Neutrophil (primary cell): Measurements from ENCODE around the gene NUP210.
A peak's percentile ranks its signal among the peaks of the same experiment; 100 is the strongest.

ENCODE experiments used
- H3K27ac ChIP-seq: fragments of 200-600 bp; sonication (generic); 2 replicates; pipeline ENCODE4 v1.5.1; 2016; ENCODE audit warnings: mild to moderate bottlenecking, moderate library complexity
- H3K27me3 ChIP-seq: fragments of 200-600 bp; sonication (generic); 2 replicates; pipeline ENCODE4 v1.6.0; 2016; ENCODE audit warnings: mild to moderate bottlenecking
- H3K36me3 ChIP-seq: fragments of 200-600 bp; sonication (generic); 2 replicates; pipeline ENCODE4 v1.5.1; 2017
- H3K4me1 ChIP-seq, 2 experiments: fragments of 200-600 bp in 1 of 2; sonication (generic) in 1 of 2; 1 replicate in 1 of 2; 2 replicates in 1 of 2; pipeline versions ENCODE4 v1.5.1 to v1.6.1; 2013 to 2016; ENCODE audit warnings: low read depth in 1 of 2, low read length in 1 of 2, mild to moderate bottlenecking in 1 of 2, moderate library complexity in 1 of 2; ENCODE audit not compliant: control insufficient read depth in 1 of 2, insufficient read depth in 1 of 2
- H3K4me3 ChIP-seq, 2 experiments: fragments of 200-600 bp in 1 of 2; sonication (generic) in 1 of 2; 1 replicate in 1 of 2; 2 replicates in 1 of 2; pipeline ENCODE4 v1.5.1; 2013 to 2016; ENCODE audit warnings: low read depth in 1 of 2, low read length in 1 of 2, mild to moderate bottlenecking in 1 of 2, moderate library complexity in 1 of 2
- H3K9me3 ChIP-seq: fragments of 200-600 bp; sonication (generic); 2 replicates; pipeline ENCODE4 v1.5.1; 2016
- CTCF ChIP-seq: fragments of 200-600 bp; sonication (generic); IDR thresholded peaks from 2 replicates; pipeline ENCODE4 v1.5.1; 2016; ENCODE audit warnings: antibody characterized with exemption

The NUP210 gene

GRCh38 chr3:13393427-13394360 is 26.4 kb downstream of the NUP210 start:
- TF ChIP-seq CTCF = no peak

GRCh38 chr3:13391308-13391707 is 28.8 kb downstream of the NUP210 start:
- Histone ChIP-seq H3K27ac (no peak overlapping the region), H3K4me1 (peaks cover 4 to 7% of the 10 kb centered on the region in 2 experiments), H3K9me3 (no peaks in the 10 kb centered on the region), H3K27me3 (no peaks in the 10 kb centered on the region), H3K36me3 (peaks cover 56% of the 10 kb centered on the region), H3K4me3 (no peak overlapping the region)
- no peak for TF ChIP-seq CTCF

More at GRCh38 chr3:13393427-13394360, 26.4 kb downstream of the NUP210 start:
- Histone ChIP-seq H3K4me1 (no peaks in the 10 kb centered on the region), H3K9me3 (no peaks in the 10 kb centered on the region), H3K36me3 (peaks cover 55% of the 10 kb centered on the region), H3K27me3 (no peaks in the 10 kb centered on the region), H3K27ac (no peak overlapping the region), H3K4me3 (no peak overlapping the region)

- Histone ChIP-seq H3K27me3 (no peaks in the 10 kb centered on the region), H3K27ac (no peak overlapping the region), H3K9me3 (no peaks in the 10 kb centered on the region), H3K4me1 (peaks cover 12 to 20% of the 10 kb centered on the region in 2 experiments), H3K36me3 (peaks cover 45% of the 10 kb centered on the region), H3K4me3 (no peak overlapping the region)
- no peak for TF ChIP-seq CTCF
These were observed 30.7 kb downstream of the NUP210 start for GRCh38 chr3:13389378-13389777.

- Histone ChIP-seq H3K4me1 (peaks cover 12 to 20% of the 10 kb centered on the region in 2 experiments), H3K4me3 (no peak overlapping the region), H3K27ac (no peak overlapping the region), H3K27me3 (no peaks in the 10 kb centered on the region), H3K36me3 (peaks cover 45% of the 10 kb centered on the region), H3K9me3 (no peaks in the 10 kb centered on the region)
- no peak for TF ChIP-seq CTCF
These were observed 31.3 kb downstream of the NUP210 start for GRCh38 chr3:13388816-13389215.

- Histone ChIP-seq H3K4me3 (no peak overlapping the region), H3K27me3 (no peaks in the 10 kb centered on the region), H3K36me3 (peaks cover 30% of the 10 kb centered on the region), H3K9me3 (no peaks in the 10 kb centered on the region), H3K4me1 (peaks cover 12 to 20% of the 10 kb centered on the region in 2 experiments), H3K27ac (peak overlapping the region; percentile 86)
- no peak for TF ChIP-seq CTCF
These were observed 34.7 kb downstream of the NUP210 start for GRCh38 chr3:13385373-13385965.
